B cell (primary cell): ENCODE data around the gene PRH2. TPM values are rescaled to one million over a fixed set of nuclear protein-coding genes. Genes with fewer than 3 reads are reported as not detected.

Experiments used
- ATAC-seq: fragments of 200-7000 bp; cut with Tn5 transposase; one replicate; pipeline ENCODE4 v1.10.0; 2021; ENCODE audit warnings: low read depth, mild to moderate bottlenecking, moderate number of reproducible peaks, moderate library complexity
- CTCF ChIA-PET: fragments of 350-600 bp; sonication (Branson Sonifier 250); formaldehyde crosslinking; loops from one replicate; lab custom pipeline; 2021; ENCODE audit warnings: antibody characterized with exemption, inconsistent platforms; lab: Charles Lee
- POLR2A ChIA-PET: fragments of 350-600 bp; sonication (Branson Sonifier 250); formaldehyde crosslinking; loops from one replicate; lab custom pipeline; 2021; ENCODE audit warnings: antibody characterized with exemption; lab: Charles Lee
- DNase-seq: peaks from one replicate; pipeline ENCODE4 v3.0.0; 2013
- H2AFZ ChIP-seq: 2 replicates; pipeline ENCODE4 v1.6.1; 2012; ENCODE audit warnings: mild to moderate bottlenecking, low read depth, low read length; ENCODE audit not compliant: insufficient read depth, poor library complexity, severe bottlenecking
- H3K27ac ChIP-seq, 2 donors: 1 replicate in 1 of 2; 2 replicates in 1 of 2; pipeline ENCODE4 v1.5.1; 2012 to 2013; ENCODE audit warnings: low read length in 2 of 2, mild to moderate bottlenecking in 2 of 2, moderate library complexity in 1 of 2
- H3K27me3 ChIP-seq, 4 experiments: fragments of 200-600 bp in 1 of 4; sonication (generic) in 1 of 4; replicated peaks in 1 of 4; 1 replicate in 2 of 4; 2 replicates in 2 of 4; pipeline versions ENCODE4 v1.6.1 to v1.7.0; 2013 to 2016; ENCODE audit warnings: low read length in 3 of 4, mild to moderate bottlenecking in 2 of 4, mixed read lengths in 1 of 4, moderate library complexity in 1 of 4; ENCODE audit not compliant: insufficient read depth in 4 of 4, control insufficient read depth in 3 of 4; ENCODE audit errors: control extremely low read depth in 1 of 4
- H3K36me3 ChIP-seq, 2 experiments: replicated peaks in 1 of 2; 1 replicate in 1 of 2; 2 replicates in 1 of 2; pipeline versions ENCODE4 v1.6.1 to v1.7.1; 2013; ENCODE audit warnings: low read length in 1 of 2; ENCODE audit not compliant: insufficient read depth in 2 of 2, control insufficient read depth in 1 of 2; ENCODE audit errors: control extremely low read depth in 1 of 2, extremely low read depth in 1 of 2
- H3K4me1 ChIP-seq, 2 donors: fragments of 200-600 bp in 1 of 2; sonication (generic) in 1 of 2; 1 replicate in 1 of 2; 2 replicates in 1 of 2; pipeline versions ENCODE4 v1.5.1 to v1.6.1; 2013 to 2017; ENCODE audit warnings: low read length in 2 of 2; ENCODE audit not compliant: control insufficient read depth in 2 of 2, insufficient read depth in 2 of 2
- H3K4me2 ChIP-seq: replicated peaks from 2 replicates; pipeline ENCODE3; 2012; ENCODE audit warnings: mild to moderate bottlenecking, low read depth, low read length; ENCODE audit not compliant: poor library complexity, severe bottlenecking
- H3K4me3 ChIP-seq, 5 experiments: fragments of 200-600 bp in 1 of 5; sonication (generic) in 1 of 5; 1 replicate in 3 of 5; 2 replicates in 2 of 5; pipeline versions ENCODE4 v1.5.1 to v1.7.0; 2011 to 2016; ENCODE audit warnings: low read length in 4 of 5, mild to moderate bottlenecking in 4 of 5, low read depth in 2 of 5, control low read depth in 1 of 5, moderate library complexity in 1 of 5; ENCODE audit not compliant: insufficient read depth in 1 of 5; ENCODE audit errors: control extremely low read depth in 1 of 5, extremely low read depth in 1 of 5
- H3K79me2 ChIP-seq: fragments of 200-600 bp; sonication (generic); one replicate; pipeline ENCODE4 v1.6.0; 2016; ENCODE audit warnings: low read length; ENCODE audit not compliant: control insufficient read depth, insufficient read depth
- H3K9ac ChIP-seq: fragments of 200-600 bp; sonication (generic); 2 replicates; pipeline ENCODE4 v1.6.1; 2017; ENCODE audit warnings: mild to moderate bottlenecking, low read length, moderate library complexity
- H3K9me3 ChIP-seq, 3 donors: one replicate each; pipeline versions ENCODE4 v1.6.1 to v1.7.1; 2013; ENCODE audit warnings: low read length in 2 of 3; ENCODE audit not compliant: control insufficient read depth in 2 of 3, insufficient read depth in 1 of 3; ENCODE audit errors: control extremely low read depth in 1 of 3
- H4K20me1 ChIP-seq: 2 replicates; pipeline ENCODE4 v1.6.0; 2012; ENCODE audit warnings: mild to moderate bottlenecking, low read length; ENCODE audit not compliant: insufficient read depth, control insufficient read depth, poor library complexity, severe bottlenecking
- H3K27ac Mint-ChIP-seq: one replicate; pipeline ENCODE4 v1.8.0; 2021; ENCODE audit warnings: mixed read lengths
- H3K27me3 Mint-ChIP-seq: one replicate; pipeline ENCODE4 v1.8.0; 2021; ENCODE audit warnings: mixed read lengths
- H3K4me1 Mint-ChIP-seq: one replicate; pipeline ENCODE4 v1.8.0; 2021; ENCODE audit warnings: mixed read lengths
- H3K4me3 Mint-ChIP-seq: one replicate; pipeline ENCODE4 v1.8.0; 2021; ENCODE audit warnings: mixed read lengths
- H3K9me3 Mint-ChIP-seq: one replicate; pipeline ENCODE4 v1.8.0; 2022; ENCODE audit warnings: mixed read lengths; ENCODE audit not compliant: insufficient read depth
- EZH2 ChIP-seq: IDR thresholded peaks from 2 replicates; pipeline ENCODE4 v1.6.1; 2012; ENCODE audit warnings: borderline replicate concordance, low read depth, mild to moderate bottlenecking, moderate library complexity, low read length; ENCODE audit not compliant: insufficient read depth, poor library complexity, severe bottlenecking
- WGBS: methylation state at CpG from one replicate; pipeline ENCODE4 v1.1.5; 2013; ENCODE audit warnings: missing lambda C conversion rate; ENCODE audit not compliant: insufficient coverage; 5-methylcytosine and 5-hydroxymethylcytosine counted together
- intact Hi-C: fragments of 100-400 bp; cut with micrococcal nuclease; formaldehyde crosslinking; loops from one replicate; pipeline ENCODE4 v1.10.0; 2022
- polyA plus RNA-seq: library from polyadenylated mRNA; depleted of rRNA; stranded (reverse); fragments of >200 nt; gene quantifications from 2 replicates; pipeline ENCODE4 v1.2.3, GENCODE V29; 2012
- total RNA-seq, 2 donors: library from RNA; stranded (reverse); fragments of 120-200 nt in 1 of 2; gene quantifications; 1 replicate in 1 of 2; 2 replicates in 1 of 2; pipeline versions ENCODE4 v1.2.3 to v1.2.4, GENCODE V29; 2013 to 2022
- TF ChIP-seq, protein P1 (sequence below): fragments of 200-600 bp; IDR thresholded peaks from one replicate; pipeline ENCODE4 v1.8.0; 2022; ENCODE audit warnings: antibody characterized with exemption, mild to moderate bottlenecking

The PRH2 gene
- total and polyA plus RNA-seq, 2 donors (not counting 1 experiment from before 2014, with no cell fraction given): 2.6 TPM; not detected in 1

DNA sequence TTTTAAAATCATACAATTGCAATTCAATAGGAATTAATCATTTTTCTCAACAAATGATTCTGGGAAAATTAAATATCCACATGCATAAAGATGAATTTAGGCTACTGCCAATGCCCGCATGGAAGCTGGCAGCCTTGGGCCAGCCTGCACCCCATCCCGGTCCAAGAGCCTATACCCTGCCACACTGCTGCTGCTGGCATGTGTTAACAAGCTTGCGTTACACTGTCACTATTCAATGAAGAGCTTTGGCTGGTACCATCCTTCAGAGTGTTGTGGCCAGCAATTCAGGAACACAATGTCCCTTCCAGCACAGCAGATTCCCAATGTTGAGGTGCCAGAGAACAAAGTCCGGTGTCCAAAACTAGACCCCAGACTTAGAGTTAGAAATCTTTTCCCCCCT lies 23.6 kb downstream of the PRH2 start:
- no peak overlapping the region for H2AFZ ChIP-seq
- intact Hi-C loops: no loop called here
- H3K4me1 ChIP-seq: no peaks in the 10 kb centered on the region
- WGBS: 100% methylated on average over 4 of the region's 4 CpGs
- no peak overlapping the region for H3K4me2 ChIP-seq
- no peak overlapping the region for H3K27ac ChIP-seq
- H3K9ac ChIP-seq: no peak overlapping the region
- H3K4me3 Mint-ChIP-seq: no peak overlapping the region
- no peak overlapping the region for H3K27ac Mint-ChIP-seq
- H3K9me3 ChIP-seq: peaks cover 3 to 8% (median 5%) of the 10 kb centered on the region in 3 donors
- no peak overlapping the region for H3K4me3 ChIP-seq
- ATAC-seq (no peak), DNase-seq (no peak)
- H3K79me2 ChIP-seq: peaks cover 13% of the 10 kb centered on the region
- peaks cover 0 to 4% of the 10 kb centered on the region in 2 experiments for H3K36me3 ChIP-seq
- POLR2A ChIA-PET: no interaction called here
- H3K27me3 ChIP-seq: no peaks in the 10 kb centered on the region
- no peaks in the 10 kb centered on the region for H3K4me1 Mint-ChIP-seq
- H3K27me3 Mint-ChIP-seq: no peaks in the 10 kb centered on the region
- H4K20me1 ChIP-seq: no peaks in the 10 kb centered on the region
- CTCF ChIA-PET: no interaction called here
- TF ChIP-seq EZH2: no peak
- TF ChIP-seq, protein P1, sequence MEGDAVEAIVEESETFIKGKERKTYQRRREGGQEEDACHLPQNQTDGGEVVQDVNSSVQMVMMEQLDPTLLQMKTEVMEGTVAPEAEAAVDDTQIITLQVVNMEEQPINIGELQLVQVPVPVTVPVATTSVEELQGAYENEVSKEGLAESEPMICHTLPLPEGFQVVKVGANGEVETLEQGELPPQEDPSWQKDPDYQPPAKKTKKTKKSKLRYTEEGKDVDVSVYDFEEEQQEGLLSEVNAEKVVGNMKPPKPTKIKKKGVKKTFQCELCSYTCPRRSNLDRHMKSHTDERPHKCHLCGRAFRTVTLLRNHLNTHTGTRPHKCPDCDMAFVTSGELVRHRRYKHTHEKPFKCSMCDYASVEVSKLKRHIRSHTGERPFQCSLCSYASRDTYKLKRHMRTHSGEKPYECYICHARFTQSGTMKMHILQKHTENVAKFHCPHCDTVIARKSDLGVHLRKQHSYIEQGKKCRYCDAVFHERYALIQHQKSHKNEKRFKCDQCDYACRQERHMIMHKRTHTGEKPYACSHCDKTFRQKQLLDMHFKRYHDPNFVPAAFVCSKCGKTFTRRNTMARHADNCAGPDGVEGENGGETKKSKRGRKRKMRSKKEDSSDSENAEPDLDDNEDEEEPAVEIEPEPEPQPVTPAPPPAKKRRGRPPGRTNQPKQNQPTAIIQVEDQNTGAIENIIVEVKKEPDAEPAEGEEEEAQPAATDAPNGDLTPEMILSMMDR: no peak
- H3K9me3 Mint-ChIP-seq: peaks cover 8% of the 10 kb centered on the region

DNA sequence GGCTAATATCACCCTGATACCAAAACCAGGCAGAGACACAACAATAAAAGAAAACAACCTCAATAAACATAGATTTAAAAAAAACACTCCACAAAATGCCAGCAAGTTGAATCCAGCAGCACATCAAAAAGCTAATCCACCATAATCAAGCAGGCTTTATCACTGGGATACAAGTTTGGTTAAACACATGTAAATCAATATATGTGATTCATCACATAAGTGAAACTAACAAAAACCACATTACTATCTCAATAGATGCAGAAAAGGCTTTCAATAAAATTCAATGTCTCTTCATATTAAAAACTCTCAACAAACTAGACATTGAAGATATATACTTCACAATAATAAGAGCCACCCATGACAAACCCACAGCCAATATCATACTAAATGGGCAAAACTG lies 27.0 kb downstream of the PRH2 start:
- H4K20me1 ChIP-seq: no peaks in the 10 kb centered on the region
- H3K27ac ChIP-seq: no peak overlapping the region
- ChIA-PET CTCF (no interaction called here), POLR2A (no interaction called here)
- Mint-ChIP-seq H3K27me3 (no peaks in the 10 kb centered on the region), H3K27ac (no peak overlapping the region), H3K4me3 (no peak overlapping the region), H3K4me1 (peaks cover 11% of the 10 kb centered on the region), H3K9me3 (peaks cover under 1% of the 10 kb centered on the region)
- no peak for TF ChIP-seq EZH2
- TF ChIP-seq, protein P1: no peak
- ATAC-seq (no peak), DNase-seq (no peak)
- no peak overlapping the region for H3K9ac ChIP-seq
- H3K4me2 ChIP-seq: no peak overlapping the region
- H3K27me3 ChIP-seq: no peaks in the 10 kb centered on the region
- peaks cover 13% of the 10 kb centered on the region for H3K79me2 ChIP-seq
- peaks cover 0 to 2% of the 10 kb centered on the region in 2 experiments for H3K36me3 ChIP-seq
- H3K4me3 ChIP-seq: no peak overlapping the region
- H3K9me3 ChIP-seq: peaks cover 1 to 3% (median 2%) of the 10 kb centered on the region in 3 donors
- intact Hi-C loops: no loop called here
- H3K4me1 ChIP-seq: peaks cover 5% of the 10 kb centered on the region in 2 donors
- no peak overlapping the region for H2AFZ ChIP-seq
